ENCODE results near the gene NBPF14. TPM values are rescaled to one million over a fixed set of nuclear protein-coding genes. Genes with fewer than 3 reads are reported as not detected.

The NBPF14 gene
- total RNA-seq (ENCODE audit: low replicate concordance) = 20.9 and 24.8 TPM in 2 replicates

DNA sequence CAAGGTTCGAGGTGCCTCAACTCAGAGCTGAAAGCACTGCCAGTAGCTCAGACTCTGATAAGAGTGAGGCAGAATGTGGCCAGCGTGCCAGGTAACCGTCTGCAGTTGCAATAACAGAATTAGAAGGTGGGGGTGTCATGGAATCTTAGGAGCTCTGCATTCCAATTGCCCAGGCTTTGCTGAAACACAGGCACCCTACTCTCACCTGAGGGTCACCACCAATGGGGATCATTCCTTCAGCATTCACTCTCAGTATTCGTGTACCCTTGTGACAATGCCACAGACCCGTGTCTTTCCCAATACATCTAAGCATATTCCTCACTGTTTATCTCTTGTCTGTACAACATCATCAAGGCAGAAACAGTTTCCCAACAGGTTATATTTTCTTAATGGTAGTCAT lies at the start of gene NBPF14:
TSS of gene NBPF14 (minus strand) at position 101 of the 400 bp plus-strand sequence. CDS start 294 bp downstream, outside the sequence.

DNA sequence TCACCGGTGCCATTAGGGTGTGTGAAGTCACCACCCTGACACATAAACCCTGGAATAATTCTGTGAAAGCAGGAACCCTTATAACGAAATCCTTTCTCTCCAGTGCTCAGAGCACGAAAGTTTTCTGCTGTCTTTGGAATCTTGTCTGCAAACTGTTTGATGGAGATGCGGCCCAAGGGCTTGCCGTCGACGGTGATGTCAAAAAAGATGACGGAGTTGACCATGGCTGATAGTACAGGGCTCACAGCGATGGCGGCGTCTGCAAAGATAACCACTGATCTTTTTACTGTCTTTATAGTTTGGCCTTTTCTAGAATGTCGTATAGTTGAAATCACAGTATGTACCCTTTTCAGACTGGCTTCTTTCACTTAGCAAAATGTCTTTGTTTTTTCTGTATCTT lies 112.8 kb downstream of the NBPF14 start, which contains the start of gene PPIAL4G:
TSS of gene PPIAL4G (minus strand) at position 274 of the 400 bp plus-strand sequence. CDS start at position 224, 50 bp downstream.

Other genes with a start within 250 kb of the NBPF14 start
- under 0.01 TPM in 1 of 2 replicates, not detected in the other for gene PPIAL4G, start 112.7 kb downstream of the NBPF14 start, total RNA-seq (ENCODE audit: low replicate concordance)
- gene NUDT4B, start 152.8 kb upstream of the NBPF14 start, total RNA-seq (ENCODE audit: low replicate concordance) = 8.4 and 17.3 TPM in 2 replicates
- gene PDE4DIP, start 248.4 kb upstream of the NBPF14 start, total RNA-seq (ENCODE audit: low replicate concordance) = 37.1 and 162 TPM in 2 replicates